Suprapubic skin (tissue), 4 donors: ENCODE measurements around the gene BRD3OS. TPM values are rescaled to one million over a fixed set of nuclear protein-coding genes. Genes with fewer than 3 reads are reported as not detected.

Experiments
- DNase-seq, 2 donors: peaks; one replicate each; pipeline ENCODE4 v3.0.0-alpha.2; 2019; ENCODE audit warnings: low spot score in 2 of 2
- H3K27ac ChIP-seq: fragments of 200-600 bp; sonication (generic); one replicate; pipeline ENCODE4 v1.5.1; 2019
- H3K27me3 ChIP-seq: fragments of 200-600 bp; sonication (generic); one replicate; pipeline ENCODE4 v1.5.1; 2019
- H3K36me3 ChIP-seq: fragments of 200-600 bp; sonication (generic); one replicate; pipeline ENCODE4 v1.5.1; 2019
- H3K4me1 ChIP-seq: fragments of 200-600 bp; sonication (generic); one replicate; pipeline ENCODE4 v1.5.1; 2019
- H3K4me3 ChIP-seq: fragments of 200-600 bp; sonication (generic); one replicate; pipeline ENCODE4 v1.5.1; 2019; ENCODE audit warnings: mild to moderate bottlenecking
- H3K9me3 ChIP-seq: fragments of 200-600 bp; sonication (generic); one replicate; pipeline ENCODE4 v1.5.1; 2019
- EP300 ChIP-seq: sonication (generic); formaldehyde crosslinking; IDR thresholded peaks from one replicate; pipeline ENCODE4 v1.6.1; 2017; ENCODE audit warnings: antibody characterized with exemption
- POLR2A ChIP-seq, 2 donors: fragments of 450-650 bp; IDR thresholded peaks; one replicate each; pipeline ENCODE4 v1.6.1; 2017; ENCODE audit warnings: antibody characterized with exemption in 2 of 2, mild to moderate bottlenecking in 2 of 2, moderate library complexity in 2 of 2
- POLR2AphosphoS5 ChIP-seq, 3 donors: sonication (generic); formaldehyde crosslinking; IDR thresholded peaks; one replicate each; pipeline ENCODE4 v1.6.1; 2017; ENCODE audit warnings: antibody characterized with exemption in 3 of 3
- WGBS: methylation state at CpG from one replicate; pipeline ENCODE4 v1.1.5; 2018; 5-methylcytosine and 5-hydroxymethylcytosine counted together
- total RNA-seq, 4 donors: library from RNA; depleted of rRNA; stranded (reverse); fragments of >200 nt; gene quantifications; one replicate each; pipeline ENCODE4 v1.1.0, GENCODE V29; 2016
- TF ChIP-seq, protein P1 (sequence below), 2 donors: fragments of 200-600 bp in 1 of 2; fragments of 450-650 bp in 1 of 2; sonication (generic) in 1 of 2; IDR thresholded peaks; one replicate each; pipeline ENCODE4 v1.5.1; 2016 to 2019; ENCODE audit warnings: antibody characterized with exemption in 2 of 2, mild to moderate bottlenecking in 1 of 2, moderate library complexity in 1 of 2

BRD3OS gene, protein sequence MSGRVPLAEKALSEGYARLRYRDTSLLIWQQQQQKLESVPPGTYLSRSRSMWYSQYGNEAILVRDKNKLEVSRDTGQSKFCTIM
- total RNA-seq, result 10 to 100 TPM in 1 of 4 donors, 1 to 10 TPM in 3; 6.2 to 10.4 (median 9.5) TPM

DNA sequence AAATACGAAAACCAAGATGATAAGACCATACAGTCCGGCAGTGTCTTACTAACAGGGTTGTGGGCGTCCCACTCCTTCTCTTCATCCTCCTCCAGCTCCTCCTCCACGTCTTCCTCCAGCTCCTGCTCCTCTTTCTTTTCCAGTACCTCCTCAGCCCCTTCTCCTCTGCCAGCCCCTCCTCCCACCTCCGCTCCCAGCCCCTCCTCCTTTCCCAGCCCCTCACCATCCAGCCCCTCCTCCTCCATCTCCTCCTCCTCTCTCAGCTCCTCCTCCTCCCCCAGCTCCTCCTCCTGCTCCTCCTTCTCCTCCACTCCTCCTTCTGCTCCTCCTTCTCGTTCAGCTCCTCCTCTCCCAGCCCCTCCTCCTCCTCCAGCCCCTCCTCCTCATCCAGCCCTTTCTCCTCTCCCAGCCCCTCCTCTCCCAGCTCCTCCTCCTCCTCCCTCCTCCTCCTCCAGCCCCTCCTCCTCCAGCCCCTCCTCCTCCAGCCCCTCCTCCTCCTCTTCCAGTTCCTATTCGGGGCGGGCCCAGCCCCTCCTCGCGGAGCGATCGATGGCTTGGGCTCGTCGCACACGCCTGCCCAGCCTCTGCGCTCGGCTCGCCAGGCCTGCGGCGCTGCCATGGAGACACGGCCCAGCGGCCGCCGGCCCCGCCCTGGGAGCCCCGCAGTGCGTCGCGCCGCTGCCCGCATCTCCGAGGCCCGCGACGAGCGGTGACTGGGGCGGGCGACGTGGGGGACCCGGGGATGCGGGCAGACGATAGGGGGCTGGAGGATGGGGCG, at the start of gene BRD3OS:
BRD3OS (plus strand) TSS at position 654 of the 778 bp plus-strand sequence. CDS start 1,267 bp downstream, outside the sequence.
- Histone ChIP-seq H3K27me3 (no peaks in the 10 kb centered on the region), H3K27ac (no peak within 1 kb of the TSS), H3K9me3 (no peaks in the 10 kb centered on the region), H3K4me1 (peaks cover 13% of the 10 kb centered on the region), H3K4me3 (peak within 1 kb of the TSS; percentile 89), H3K36me3 (no peaks in the 10 kb centered on the region)
- 11% methylated on average over 6 of the region's 43 CpGs for WGBS
- DNase-seq, result peak; percentile 96 to 98
- TF ChIP-seq POLR2A (IDR thresholded peaks at IDR 0.05), result no peak
- TF ChIP-seq POLR2AphosphoS5 (IDR thresholded peaks at IDR 0.05), result no peak
- no peak for TF ChIP-seq EP300
- TF ChIP-seq, protein P1, sequence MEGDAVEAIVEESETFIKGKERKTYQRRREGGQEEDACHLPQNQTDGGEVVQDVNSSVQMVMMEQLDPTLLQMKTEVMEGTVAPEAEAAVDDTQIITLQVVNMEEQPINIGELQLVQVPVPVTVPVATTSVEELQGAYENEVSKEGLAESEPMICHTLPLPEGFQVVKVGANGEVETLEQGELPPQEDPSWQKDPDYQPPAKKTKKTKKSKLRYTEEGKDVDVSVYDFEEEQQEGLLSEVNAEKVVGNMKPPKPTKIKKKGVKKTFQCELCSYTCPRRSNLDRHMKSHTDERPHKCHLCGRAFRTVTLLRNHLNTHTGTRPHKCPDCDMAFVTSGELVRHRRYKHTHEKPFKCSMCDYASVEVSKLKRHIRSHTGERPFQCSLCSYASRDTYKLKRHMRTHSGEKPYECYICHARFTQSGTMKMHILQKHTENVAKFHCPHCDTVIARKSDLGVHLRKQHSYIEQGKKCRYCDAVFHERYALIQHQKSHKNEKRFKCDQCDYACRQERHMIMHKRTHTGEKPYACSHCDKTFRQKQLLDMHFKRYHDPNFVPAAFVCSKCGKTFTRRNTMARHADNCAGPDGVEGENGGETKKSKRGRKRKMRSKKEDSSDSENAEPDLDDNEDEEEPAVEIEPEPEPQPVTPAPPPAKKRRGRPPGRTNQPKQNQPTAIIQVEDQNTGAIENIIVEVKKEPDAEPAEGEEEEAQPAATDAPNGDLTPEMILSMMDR (IDR thresholded peaks at IDR 0.05), result no peak

DNA sequence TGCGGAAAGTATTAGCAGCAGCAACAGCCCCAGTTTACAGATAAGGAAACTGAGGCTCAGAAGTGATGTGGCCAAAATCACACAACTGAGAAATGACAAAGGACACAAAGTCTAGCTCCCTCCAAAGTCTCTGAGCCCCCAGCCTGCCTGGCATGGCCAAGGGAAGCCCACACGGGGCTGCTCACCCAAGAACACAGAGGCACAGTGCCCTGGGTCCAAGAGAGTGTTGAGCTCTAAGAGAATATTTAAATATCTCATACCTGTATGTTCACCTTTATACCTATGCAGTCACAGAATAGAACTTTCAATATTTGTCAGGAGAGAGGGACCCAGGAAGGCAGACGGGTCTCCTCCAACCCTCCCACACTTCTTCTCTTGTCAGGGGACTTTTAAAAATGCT, 49.8 kb upstream of the BRD3OS start:
- no peak for DNase-seq

DNA sequence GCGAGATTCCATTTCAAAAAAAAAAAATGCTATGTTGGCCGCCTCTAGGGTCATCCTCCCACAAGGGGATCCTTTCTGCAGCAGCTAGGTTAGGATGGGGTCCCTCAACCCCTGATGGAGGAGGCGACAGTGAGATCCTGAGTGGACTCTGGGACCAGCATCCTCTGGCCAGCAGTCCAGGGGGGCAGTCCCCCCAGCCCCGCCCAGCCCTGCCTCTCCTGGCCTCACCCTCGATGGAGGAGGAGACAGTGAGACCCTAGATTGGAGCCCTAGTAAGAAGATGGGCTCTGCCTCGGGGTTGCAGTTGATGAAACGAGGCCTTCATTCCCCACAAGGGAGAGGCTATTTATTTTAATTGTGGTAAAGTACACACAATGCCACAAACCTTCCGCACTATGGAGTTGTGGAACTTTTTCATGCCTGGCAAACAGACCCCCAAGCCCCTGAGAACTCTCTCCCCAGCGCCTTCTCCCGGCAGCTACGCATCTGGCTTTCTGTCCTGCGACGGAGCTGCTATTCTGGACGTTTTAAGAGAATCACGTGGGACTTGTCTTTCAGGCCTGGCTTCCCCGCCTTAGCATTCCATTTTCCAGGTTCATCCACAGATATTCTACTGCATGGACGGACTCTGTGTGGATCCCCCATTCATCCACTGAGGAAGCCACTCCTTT, 49.0 kb upstream of the BRD3OS start:
- TF ChIP-seq POLR2AphosphoS5 (IDR thresholded peaks at IDR 0.05) (no peak), EP300 (no peak)
- DNase-seq, result no peak
- H3K27ac ChIP-seq, result no peak overlapping the region
- H3K4me1 ChIP-seq, result peaks cover 22% of the 10 kb centered on the region
- H3K4me3 ChIP-seq, result no peak overlapping the region
- H3K27me3 ChIP-seq, result no peaks in the 10 kb centered on the region
- no peaks in the 10 kb centered on the region for H3K9me3 ChIP-seq
- 90% methylated on average over 16 of the region's 17 CpGs for WGBS
- no peaks in the 10 kb centered on the region for H3K36me3 ChIP-seq

More for the DNA sequence above, 49.8 kb upstream of the BRD3OS start:
- TF ChIP-seq POLR2AphosphoS5 (IDR thresholded peaks at IDR 0.05), result no peak
- TF ChIP-seq, protein P1 (IDR thresholded peaks at IDR 0.05), result no peak
- TF ChIP-seq EP300, result no peak
- TF ChIP-seq POLR2A (IDR thresholded peaks at IDR 0.05), result no peak
- WGBS, result 98% methylated on average over 3 of the region's 3 CpGs
- H3K27ac ChIP-seq, result no peak overlapping the region
- peaks cover 22% of the 10 kb centered on the region for H3K4me1 ChIP-seq
- H3K4me3 ChIP-seq, result no peak overlapping the region
- no peaks in the 10 kb centered on the region for H3K9me3 ChIP-seq
- H3K27me3 ChIP-seq, result no peaks in the 10 kb centered on the region
- H3K36me3 ChIP-seq, result no peaks in the 10 kb centered on the region

DNA sequence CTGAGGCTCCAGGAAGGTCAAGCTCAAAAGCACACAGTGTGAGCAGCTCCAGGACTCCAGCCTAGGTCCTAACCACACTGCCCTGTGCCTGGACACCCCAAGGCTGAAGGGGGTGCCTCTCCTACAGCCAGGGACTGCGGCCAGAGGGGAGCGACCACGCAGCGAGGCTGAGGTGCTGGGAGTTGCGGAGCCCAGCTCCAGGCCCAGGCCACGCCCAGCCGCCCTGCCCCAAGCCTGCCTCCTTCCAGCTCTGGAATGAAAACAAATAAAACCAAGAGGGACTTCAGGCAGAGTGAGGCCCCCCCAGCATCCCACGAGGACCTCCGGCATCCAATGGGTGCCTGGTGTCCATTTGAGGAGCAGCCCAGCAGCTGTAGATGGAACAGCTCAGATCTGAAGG, 48.4 kb upstream of the BRD3OS start:
- Histone ChIP-seq H3K36me3 (no peaks in the 10 kb centered on the region), H3K4me3 (no peak overlapping the region), H3K27me3 (no peaks in the 10 kb centered on the region), H3K4me1 (peaks cover 22% of the 10 kb centered on the region), H3K9me3 (no peaks in the 10 kb centered on the region), H3K27ac (no peak overlapping the region)
- no peak for DNase-seq
- TF ChIP-seq EP300 (no peak), POLR2A (IDR thresholded peaks at IDR 0.05) (no peak), POLR2AphosphoS5 (IDR thresholded peaks at IDR 0.05) (no peak)
- TF ChIP-seq, protein P1 (IDR thresholded peaks at IDR 0.05), result no peak
- no CpG with 5 or more reads among the region's 9 CpGs for WGBS

DNA sequence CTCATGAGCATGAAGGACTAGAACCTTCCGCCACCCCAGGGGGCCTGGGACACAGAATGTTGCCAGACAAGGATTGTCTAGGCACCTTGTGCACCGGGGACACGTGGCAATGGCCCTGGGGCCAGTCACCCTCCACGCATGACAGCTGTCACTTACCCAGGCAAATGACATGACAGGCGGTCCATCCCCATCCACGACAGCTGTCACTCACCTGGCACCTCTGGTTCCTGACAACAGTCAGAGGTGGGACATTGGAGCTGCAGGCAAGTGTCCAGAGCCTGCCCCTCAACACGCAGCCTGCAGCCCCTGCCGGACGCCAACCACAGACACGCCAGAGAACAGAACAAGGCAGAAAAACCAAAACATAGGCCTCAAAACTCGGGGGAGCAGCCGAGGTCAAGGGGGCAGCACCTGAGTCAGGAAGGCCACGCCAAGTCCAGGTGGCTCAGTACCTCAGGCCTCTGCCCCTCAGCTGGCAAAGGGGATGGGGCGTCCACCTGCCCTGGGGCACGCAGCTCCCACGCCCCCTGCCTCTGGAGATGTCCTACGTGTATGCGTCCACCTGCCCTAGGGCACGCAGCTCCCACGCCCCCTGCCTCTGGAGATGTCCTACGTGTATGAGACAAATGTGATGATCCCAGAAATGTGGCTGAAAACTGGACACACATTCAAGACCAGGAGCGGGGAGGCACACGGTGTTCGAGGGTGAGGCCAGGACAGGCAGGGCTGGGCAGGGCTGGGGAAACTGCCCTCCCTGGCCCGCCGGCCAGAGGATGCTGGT, 47.7 kb upstream of the BRD3OS start:
- Histone ChIP-seq H3K4me1 (peaks cover 22% of the 10 kb centered on the region), H3K4me3 (no peak overlapping the region), H3K27ac (no peak overlapping the region), H3K36me3 (no peaks in the 10 kb centered on the region), H3K27me3 (no peaks in the 10 kb centered on the region), H3K9me3 (no peaks in the 10 kb centered on the region)
- TF ChIP-seq POLR2AphosphoS5 (IDR thresholded peaks at IDR 0.05) (no peak), POLR2A (IDR thresholded peaks at IDR 0.05) (no peak), EP300 (no peak)
- TF ChIP-seq, protein P1 (IDR thresholded peaks at IDR 0.05), result no peak
- 94% methylated on average over 21 of the region's 26 CpGs for WGBS
- DNase-seq, result no peak
